SK-N-SH treated with all-trans-retinoic acid at 6 μM for 48 hours (cell line): ENCODE measurements around the gene SEMA4D.
A peak's percentile ranks its signal among the peaks of the same experiment; 100 is the strongest.
"Not testable (repeated sequence)": the region's sequence is repeated elsewhere in the genome, so short reads cannot be mapped to it uniquely, and the experiment has no call there.

Experiments
- ATAC-seq: fragments of 200-7000 bp; cut with Tn5 transposase; 3 replicates; pipeline ENCODE4 v1.9.1; 2020; ENCODE audit warnings: mild to moderate bottlenecking, moderate library complexity
- ARNTL ChIP-seq: fragments of 450-650 bp; formaldehyde crosslinking; IDR thresholded peaks from 2 replicates; pipeline ENCODE4 v1.5.0; 2020; ENCODE audit warnings: low read depth, mild to moderate bottlenecking, moderate library complexity, borderline replicate concordance
- BACH2 ChIP-seq: fragments of 250-450 bp; sonication (Bioruptor Pico); IDR thresholded peaks from 2 replicates; pipeline ENCODE4 v1.9.0; 2021; ENCODE audit warnings: mild to moderate bottlenecking, borderline replicate concordance
- CREB5 ChIP-seq: fragments of 250-450 bp; sonication (Bioruptor Pico); IDR thresholded peaks from 2 replicates; pipeline ENCODE4 v1.5.1; 2020; ENCODE audit warnings: low read depth, mild to moderate bottlenecking, moderate library complexity
- CSDC2 ChIP-seq: fragments of 250-450 bp; sonication (Bioruptor Pico); IDR thresholded peaks from 2 replicates; pipeline ENCODE4 v1.5.0; 2020; ENCODE audit warnings: mild to moderate bottlenecking, moderate library complexity
- GLIS3 ChIP-seq: fragments of 250-450 bp; sonication (Bioruptor Pico); IDR thresholded peaks from 2 replicates; pipeline ENCODE4 v1.5.0; 2020; ENCODE audit warnings: mild to moderate bottlenecking, moderate library complexity
- ISL1 ChIP-seq: fragments of 250-450 bp; sonication (Bioruptor Pico); IDR thresholded peaks from 2 replicates; pipeline ENCODE4 v2.1.2; 2022; ENCODE audit warnings: mild to moderate bottlenecking, moderate library complexity
- POU6F1 ChIP-seq: fragments of 250-450 bp; sonication (Bioruptor Pico); IDR thresholded peaks from 2 replicates; pipeline ENCODE4 v1.8.0; 2021; ENCODE audit warnings: low read depth, mild to moderate bottlenecking, moderate library complexity, borderline replicate concordance
- PPARA ChIP-seq: fragments of 250-450 bp; sonication (Bioruptor Pico); IDR thresholded peaks from 2 replicates; pipeline ENCODE4 v1.5.0; 2020; ENCODE audit warnings: mild to moderate bottlenecking, borderline replicate concordance
- RARB ChIP-seq: fragments of 250-450 bp; sonication (Bioruptor Pico); IDR thresholded peaks from 2 replicates; pipeline ENCODE4 v1.8.0; 2021; ENCODE audit warnings: mild to moderate bottlenecking, moderate library complexity
- SNAI2 ChIP-seq: fragments of 250-450 bp; sonication (Bioruptor Pico); IDR thresholded peaks from 2 replicates; pipeline ENCODE4 v1.5.0; 2020; ENCODE audit warnings: mild to moderate bottlenecking, moderate library complexity
- TCF4 ChIP-seq: fragments of 250-450 bp; sonication (Bioruptor Pico); IDR thresholded peaks from 2 replicates; pipeline ENCODE4 v1.8.0; 2021; ENCODE audit warnings: mild to moderate bottlenecking, moderate library complexity, borderline replicate concordance
- TOX ChIP-seq: fragments of 250-450 bp; sonication (Bioruptor Pico); IDR thresholded peaks from 2 replicates; pipeline ENCODE4 v1.8.0; 2021; ENCODE audit warnings: mild to moderate bottlenecking, moderate library complexity, borderline replicate concordance
- ZFP30 ChIP-seq: fragments of 450-650 bp; formaldehyde crosslinking; IDR thresholded peaks from 2 replicates; pipeline ENCODE4 v1.5.0; 2022; ENCODE audit warnings: mild to moderate bottlenecking, moderate library complexity
- ZNF565 ChIP-seq: fragments of 450-650 bp; formaldehyde crosslinking; conservative IDR thresholded peaks from 2 replicates; pipeline ENCODE4 v1.5.0; 2020; ENCODE audit warnings: low read depth, mild to moderate bottlenecking, moderate library complexity
- ZNF70 ChIP-seq: fragments of 450-650 bp; formaldehyde crosslinking; IDR thresholded peaks from 2 replicates; pipeline ENCODE4 v1.5.0; 2020; ENCODE audit warnings: mild to moderate bottlenecking, moderate library complexity
- ZNF8 ChIP-seq: fragments of 450-650 bp; formaldehyde crosslinking; IDR thresholded peaks from 2 replicates; pipeline ENCODE4 v1.5.0; 2020; ENCODE audit warnings: mild to moderate bottlenecking, moderate library complexity
- TF ChIP-seq, protein P1 (sequence below): fragments of 250-450 bp; sonication (Bioruptor Pico); IDR thresholded peaks from 2 replicates; pipeline ENCODE4 v1.5.0; 2020; ENCODE audit warnings: mild to moderate bottlenecking, moderate library complexity
- TF ChIP-seq, protein P2 (sequence below): fragments of 250-450 bp; sonication (Bioruptor Pico); IDR thresholded peaks from 2 replicates; pipeline ENCODE4 v1.8.0; 2020; ENCODE audit warnings: mild to moderate bottlenecking, moderate library complexity, borderline replicate concordance

SEMA4D gene

DNA sequence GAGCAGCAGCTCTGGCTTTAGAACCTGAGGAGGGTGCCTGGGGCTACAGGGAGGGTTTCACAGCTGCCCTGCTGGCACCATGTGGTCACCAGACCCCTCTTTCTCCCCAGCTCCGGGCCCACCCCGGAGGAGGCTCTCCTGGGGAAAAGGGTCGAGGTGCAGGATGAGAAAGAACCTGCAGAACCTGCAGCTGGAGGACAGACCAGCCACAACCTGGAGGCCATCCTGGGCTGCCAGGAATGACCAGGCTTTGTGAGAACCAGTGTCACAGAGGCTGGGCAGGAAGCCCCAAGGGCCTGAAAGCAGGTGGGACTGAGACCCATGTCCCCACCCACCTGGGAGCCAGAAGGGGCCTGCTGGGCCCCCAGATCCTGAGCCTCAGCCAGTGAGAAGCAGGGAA lies 23.0 kb downstream of the SEMA4D start:
- ATAC-seq: no peak
- TF ChIP-seq, protein P1, sequence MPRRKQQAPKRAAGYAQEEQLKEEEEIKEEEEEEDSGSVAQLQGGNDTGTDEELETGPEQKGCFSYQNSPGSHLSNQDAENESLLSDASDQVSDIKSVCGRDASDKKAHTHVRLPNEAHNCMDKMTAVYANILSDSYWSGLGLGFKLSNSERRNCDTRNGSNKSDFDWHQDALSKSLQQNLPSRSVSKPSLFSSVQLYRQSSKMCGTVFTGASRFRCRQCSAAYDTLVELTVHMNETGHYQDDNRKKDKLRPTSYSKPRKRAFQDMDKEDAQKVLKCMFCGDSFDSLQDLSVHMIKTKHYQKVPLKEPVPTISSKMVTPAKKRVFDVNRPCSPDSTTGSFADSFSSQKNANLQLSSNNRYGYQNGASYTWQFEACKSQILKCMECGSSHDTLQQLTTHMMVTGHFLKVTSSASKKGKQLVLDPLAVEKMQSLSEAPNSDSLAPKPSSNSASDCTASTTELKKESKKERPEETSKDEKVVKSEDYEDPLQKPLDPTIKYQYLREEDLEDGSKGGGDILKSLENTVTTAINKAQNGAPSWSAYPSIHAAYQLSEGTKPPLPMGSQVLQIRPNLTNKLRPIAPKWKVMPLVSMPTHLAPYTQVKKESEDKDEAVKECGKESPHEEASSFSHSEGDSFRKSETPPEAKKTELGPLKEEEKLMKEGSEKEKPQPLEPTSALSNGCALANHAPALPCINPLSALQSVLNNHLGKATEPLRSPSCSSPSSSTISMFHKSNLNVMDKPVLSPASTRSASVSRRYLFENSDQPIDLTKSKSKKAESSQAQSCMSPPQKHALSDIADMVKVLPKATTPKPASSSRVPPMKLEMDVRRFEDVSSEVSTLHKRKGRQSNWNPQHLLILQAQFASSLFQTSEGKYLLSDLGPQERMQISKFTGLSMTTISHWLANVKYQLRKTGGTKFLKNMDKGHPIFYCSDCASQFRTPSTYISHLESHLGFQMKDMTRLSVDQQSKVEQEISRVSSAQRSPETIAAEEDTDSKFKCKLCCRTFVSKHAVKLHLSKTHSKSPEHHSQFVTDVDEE (CRISPR knock-in tag): no peak
- TF ChIP-seq CSDC2 (no peak), TOX (CRISPR knock-in tag) (no peak), GLIS3 (no peak)
- TF ChIP-seq, all 23 proteins: peak for 0

DNA sequence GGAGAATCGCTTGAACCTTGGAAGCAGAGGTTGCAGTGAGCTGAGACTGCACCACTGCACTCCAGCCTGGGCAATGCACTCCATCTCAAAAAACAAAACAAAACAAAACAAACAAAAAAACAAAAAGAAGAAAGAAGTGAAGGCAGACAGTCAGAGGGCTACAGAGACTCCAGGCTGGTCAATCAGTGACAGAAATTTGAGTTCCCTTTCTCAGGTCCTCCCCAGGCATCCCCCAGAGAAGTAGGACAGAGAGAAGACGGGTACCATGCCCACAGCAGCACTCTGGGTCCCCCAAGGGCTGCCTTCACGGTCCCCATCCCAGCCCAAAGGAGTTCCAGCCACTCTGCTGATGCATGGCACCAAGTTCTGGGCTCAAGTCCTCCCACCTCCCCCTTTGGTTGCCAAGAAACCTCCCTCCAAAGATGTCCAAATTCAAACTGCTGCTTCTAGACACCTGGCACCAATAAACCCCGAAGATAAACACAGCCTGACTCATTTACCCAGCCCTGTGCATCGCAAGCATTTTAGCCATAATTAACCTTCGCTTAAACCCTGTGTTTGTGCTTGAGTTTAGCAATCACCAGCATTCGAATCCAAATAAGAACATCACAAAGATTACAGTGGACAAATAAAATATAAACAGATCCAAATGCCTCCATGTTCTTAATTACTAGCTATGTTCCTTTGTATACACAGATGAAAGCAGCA lies 24.0 kb downstream of the SEMA4D start:
- TF ChIP-seq GLIS3: no peak
- TF ChIP-seq TCF4 (CRISPR knock-in tag): peak; percentile 49; the same call in 1 of the 2 replicates

GRCh38 chr9:89471796-89472320 lies 26.1 kb downstream of the SEMA4D start:
- not testable (repeated sequence) for ATAC-seq

More for the DNA sequence above, 24.0 kb downstream of the SEMA4D start:
- ATAC-seq: peak; percentile 82

- TF ChIP-seq ZNF70 (CRISPR knock-in tag): no peak
- TF ChIP-seq, protein P2, sequence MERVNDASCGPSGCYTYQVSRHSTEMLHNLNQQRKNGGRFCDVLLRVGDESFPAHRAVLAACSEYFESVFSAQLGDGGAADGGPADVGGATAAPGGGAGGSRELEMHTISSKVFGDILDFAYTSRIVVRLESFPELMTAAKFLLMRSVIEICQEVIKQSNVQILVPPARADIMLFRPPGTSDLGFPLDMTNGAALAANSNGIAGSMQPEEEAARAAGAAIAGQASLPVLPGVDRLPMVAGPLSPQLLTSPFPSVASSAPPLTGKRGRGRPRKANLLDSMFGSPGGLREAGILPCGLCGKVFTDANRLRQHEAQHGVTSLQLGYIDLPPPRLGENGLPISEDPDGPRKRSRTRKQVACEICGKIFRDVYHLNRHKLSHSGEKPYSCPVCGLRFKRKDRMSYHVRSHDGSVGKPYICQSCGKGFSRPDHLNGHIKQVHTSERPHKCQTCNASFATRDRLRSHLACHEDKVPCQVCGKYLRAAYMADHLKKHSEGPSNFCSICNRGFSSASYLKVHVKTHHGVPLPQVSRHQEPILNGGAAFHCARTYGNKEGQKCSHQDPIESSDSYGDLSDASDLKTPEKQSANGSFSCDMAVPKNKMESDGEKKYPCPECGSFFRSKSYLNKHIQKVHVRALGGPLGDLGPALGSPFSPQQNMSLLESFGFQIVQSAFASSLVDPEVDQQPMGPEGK (CRISPR knock-in tag): no peak
- TF ChIP-seq ZNF8 (CRISPR knock-in tag): no peak
- no peak for TF ChIP-seq CREB5
- TF ChIP-seq ISL1 (CRISPR knock-in tag): no peak
- TF ChIP-seq POU6F1 (CRISPR knock-in tag): no peak
- ATAC-seq: no peak
Observed at GRCh38 chr9:89471390-89471789, 26.5 kb downstream of the SEMA4D start.

DNA sequence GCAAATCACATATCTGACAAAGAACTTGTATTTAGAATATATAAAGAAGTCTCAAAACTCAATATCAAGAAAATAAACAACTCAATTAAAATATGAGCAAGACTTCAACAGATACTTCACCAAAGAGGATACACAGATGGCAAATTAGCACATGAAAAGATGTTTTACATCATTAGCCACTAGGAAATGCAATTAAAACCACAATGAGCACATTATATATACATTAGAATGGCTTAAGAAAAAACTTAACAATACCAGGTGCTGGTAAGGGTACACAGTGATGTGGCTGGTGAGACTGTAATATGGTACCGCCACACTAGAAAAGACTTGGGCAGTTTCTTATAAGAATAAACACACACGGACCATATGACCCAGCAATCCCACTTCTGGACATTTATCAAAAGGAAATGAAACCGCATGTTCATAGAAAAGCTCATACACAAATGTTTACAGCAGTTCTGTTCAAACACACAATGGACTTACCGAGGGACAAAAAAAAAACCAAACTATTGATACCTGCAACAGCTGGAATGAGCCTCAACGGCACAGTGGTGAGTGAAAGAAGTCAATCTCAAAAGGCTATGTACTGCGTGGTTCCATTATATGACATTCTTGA lies 27.6 kb downstream of the SEMA4D start:
- TF ChIP-seq ISL1 (CRISPR knock-in tag): no peak
- TF ChIP-seq BACH2 (CRISPR knock-in tag): no peak

DNA sequence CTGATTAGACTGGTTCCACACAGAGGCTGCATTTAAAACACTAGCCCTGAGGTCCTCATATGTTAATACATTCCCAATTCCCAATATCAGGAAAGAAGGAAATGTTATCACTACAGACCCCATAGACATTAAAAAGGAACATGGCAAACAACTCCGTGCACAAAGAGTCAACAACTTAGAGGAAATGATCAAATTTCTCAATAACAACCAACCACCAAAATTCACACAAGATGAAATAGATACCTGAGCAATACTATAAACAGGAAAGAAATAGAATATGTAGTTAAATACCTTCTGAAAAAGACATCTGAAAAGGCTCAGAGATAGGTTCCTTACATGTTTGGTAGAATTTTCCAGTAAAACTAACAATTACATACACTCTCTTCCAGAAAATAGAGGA lies 28.9 kb downstream of the SEMA4D start:
- no peak for ATAC-seq
- no peak for TF ChIP-seq RARB (CRISPR knock-in tag)
- no peak for TF ChIP-seq SNAI2 (CRISPR knock-in tag)
- TF ChIP-seq, protein P1 (CRISPR knock-in tag): no peak
- TF ChIP-seq TOX (CRISPR knock-in tag): no peak
- TF ChIP-seq ARNTL (CRISPR knock-in tag): no peak
- TF ChIP-seq PPARA (CRISPR knock-in tag): no peak
- TF ChIP-seq ZFP30 (CRISPR knock-in tag): no peak
- no peak for TF ChIP-seq GLIS3
- no peak for TF ChIP-seq CSDC2
- no peak for TF ChIP-seq ZNF565
- no peak for TF ChIP-seq CREB5
- no peak for TF ChIP-seq ZNF70 (CRISPR knock-in tag)
- TF ChIP-seq BACH2 (CRISPR knock-in tag): no peak
- no peak for TF ChIP-seq TCF4 (CRISPR knock-in tag)
- no peak for TF ChIP-seq ZNF8 (CRISPR knock-in tag)

More for the DNA sequence above, 27.6 kb downstream of the SEMA4D start:
- ATAC-seq: no peak
